Measurements from ENCODE around the gene CPNE4.

The CPNE4 gene

DNA sequence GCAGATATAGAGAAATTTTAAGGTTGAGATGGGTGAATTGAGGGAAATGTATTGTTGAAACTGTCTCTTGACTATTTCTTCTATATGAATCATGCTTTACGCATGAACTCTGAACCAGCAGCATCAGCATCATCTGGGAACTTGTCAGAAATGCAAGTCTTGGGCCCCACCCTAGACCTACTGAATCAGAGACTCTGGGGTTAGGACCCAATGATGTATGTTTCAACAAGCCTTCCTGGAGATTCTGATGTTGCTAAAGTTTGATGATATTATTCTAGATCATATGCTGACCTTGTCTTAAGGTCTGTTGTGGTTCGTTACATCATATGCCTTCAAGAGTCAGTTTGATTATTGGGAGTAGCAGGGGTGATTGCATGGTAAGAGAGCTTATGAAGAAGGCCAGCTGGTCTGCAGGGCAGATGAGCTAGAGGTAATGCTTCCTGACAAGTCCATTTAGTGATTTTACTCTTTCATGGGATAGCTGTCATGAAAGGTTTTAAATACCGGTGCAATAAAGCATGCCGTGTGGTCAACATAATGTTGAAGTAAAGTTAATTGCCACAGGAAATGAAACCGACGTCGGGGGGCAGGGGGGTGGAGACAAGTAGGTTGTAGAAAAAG lies 379.6 kb downstream of the CPNE4 start:
- no peak overlapping the region for H3K4me2 ChIP-seq (ENCODE audit: low read length)
- H3K9me3 ChIP-seq (ENCODE audit: control insufficient read depth, insufficient read depth, low read length), result no peaks in the 10 kb centered on the region
- TF ChIP-seq EZH2phosphoT487 (IDR thresholded peaks at IDR 0.05; ENCODE audit: borderline replicate concordance, low read length), result no peak
- TF ChIP-seq, protein P1, sequence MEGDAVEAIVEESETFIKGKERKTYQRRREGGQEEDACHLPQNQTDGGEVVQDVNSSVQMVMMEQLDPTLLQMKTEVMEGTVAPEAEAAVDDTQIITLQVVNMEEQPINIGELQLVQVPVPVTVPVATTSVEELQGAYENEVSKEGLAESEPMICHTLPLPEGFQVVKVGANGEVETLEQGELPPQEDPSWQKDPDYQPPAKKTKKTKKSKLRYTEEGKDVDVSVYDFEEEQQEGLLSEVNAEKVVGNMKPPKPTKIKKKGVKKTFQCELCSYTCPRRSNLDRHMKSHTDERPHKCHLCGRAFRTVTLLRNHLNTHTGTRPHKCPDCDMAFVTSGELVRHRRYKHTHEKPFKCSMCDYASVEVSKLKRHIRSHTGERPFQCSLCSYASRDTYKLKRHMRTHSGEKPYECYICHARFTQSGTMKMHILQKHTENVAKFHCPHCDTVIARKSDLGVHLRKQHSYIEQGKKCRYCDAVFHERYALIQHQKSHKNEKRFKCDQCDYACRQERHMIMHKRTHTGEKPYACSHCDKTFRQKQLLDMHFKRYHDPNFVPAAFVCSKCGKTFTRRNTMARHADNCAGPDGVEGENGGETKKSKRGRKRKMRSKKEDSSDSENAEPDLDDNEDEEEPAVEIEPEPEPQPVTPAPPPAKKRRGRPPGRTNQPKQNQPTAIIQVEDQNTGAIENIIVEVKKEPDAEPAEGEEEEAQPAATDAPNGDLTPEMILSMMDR (IDR thresholded peaks at IDR 0.05; ENCODE audit: low read depth, low read length, poor library complexity, severe bottlenecking), result no peak
- H3K9me2 ChIP-seq (replicated peaks; ENCODE audit: control insufficient read depth, low read length), result no peaks in the 10 kb centered on the region
- no peaks in the 10 kb centered on the region for H3K79me2 ChIP-seq (ENCODE audit: control insufficient read depth, low read length)
- H3F3A ChIP-seq (ENCODE audit: control insufficient read depth, insufficient read depth), result no peaks in the 10 kb centered on the region
- H3K36me3 ChIP-seq (ENCODE audit: control insufficient read depth, low read length), result no peaks in the 10 kb centered on the region
- H3K27ac ChIP-seq (ENCODE audit: low read depth, low read length), result no peak overlapping the region
- H3K4me3 ChIP-seq (ENCODE audit: low read length), result no peak overlapping the region
- H3K4me1 ChIP-seq (ENCODE audit: control insufficient read depth, low read length), result no peaks in the 10 kb centered on the region
- no peaks in the 10 kb centered on the region for H4K20me1 ChIP-seq (ENCODE audit: control insufficient read depth, insufficient read depth, low read depth, low read length)
- H3K27me3 ChIP-seq (ENCODE audit: control insufficient read depth, low read length), result no peaks in the 10 kb centered on the region

- no peaks in the 10 kb centered on the region for H3K9me2 ChIP-seq (replicated peaks; ENCODE audit: control insufficient read depth, low read length)
- no peaks in the 10 kb centered on the region for H3K36me3 ChIP-seq (ENCODE audit: control insufficient read depth, low read length)
- H3K9me3 ChIP-seq (ENCODE audit: control insufficient read depth, insufficient read depth, low read length), result no peaks in the 10 kb centered on the region
- H4K20me1 ChIP-seq (ENCODE audit: control insufficient read depth, insufficient read depth, low read depth, low read length), result no peaks in the 10 kb centered on the region
- no peaks in the 10 kb centered on the region for H3K27me3 ChIP-seq (ENCODE audit: control insufficient read depth, low read length)
- H3K79me2 ChIP-seq (ENCODE audit: control insufficient read depth, low read length), result no peaks in the 10 kb centered on the region
- TF ChIP-seq, protein P1 (IDR thresholded peaks at IDR 0.05; ENCODE audit: low read depth, low read length, poor library complexity, severe bottlenecking), result no peak
- no peak for TF ChIP-seq EZH2phosphoT487 (IDR thresholded peaks at IDR 0.05; ENCODE audit: borderline replicate concordance, low read length)
- H3F3A ChIP-seq (ENCODE audit: control insufficient read depth, insufficient read depth), result no peaks in the 10 kb centered on the region
- H3K4me2 ChIP-seq (ENCODE audit: low read length), result no peak overlapping the region
- no peaks in the 10 kb centered on the region for H3K4me1 ChIP-seq (ENCODE audit: control insufficient read depth, low read length)
- no peak overlapping the region for H3K27ac ChIP-seq (ENCODE audit: low read depth, low read length)
- H3K4me3 ChIP-seq (ENCODE audit: low read length), result no peak overlapping the region
Measured at GRCh38 chr3:131645638-131646037, 389.2 kb downstream of the CPNE4 start.

- Histone ChIP-seq H3F3A (ENCODE audit: control insufficient read depth, insufficient read depth) (no peaks in the 10 kb centered on the region), H3K4me2 (ENCODE audit: low read length) (no peak overlapping the region), H3K4me1 (ENCODE audit: control insufficient read depth, low read length) (no peaks in the 10 kb centered on the region), H3K79me2 (ENCODE audit: control insufficient read depth, low read length) (no peaks in the 10 kb centered on the region), H3K27ac (ENCODE audit: low read depth, low read length) (no peak overlapping the region), H3K9me3 (ENCODE audit: control insufficient read depth, insufficient read depth, low read length) (no peaks in the 10 kb centered on the region), H3K4me3 (ENCODE audit: low read length) (no peak overlapping the region), H3K9me2 (replicated peaks; ENCODE audit: control insufficient read depth, low read length) (no peaks in the 10 kb centered on the region), H4K20me1 (ENCODE audit: control insufficient read depth, insufficient read depth, low read depth, low read length) (no peaks in the 10 kb centered on the region), H3K36me3 (ENCODE audit: control insufficient read depth, low read length) (no peaks in the 10 kb centered on the region), H3K27me3 (ENCODE audit: control insufficient read depth, low read length) (no peaks in the 10 kb centered on the region)
- TF ChIP-seq EZH2phosphoT487 (IDR thresholded peaks at IDR 0.05; ENCODE audit: borderline replicate concordance, low read length), result no peak
- TF ChIP-seq, protein P1 (IDR thresholded peaks at IDR 0.05; ENCODE audit: low read depth, low read length, poor library complexity, severe bottlenecking), result no peak
Measured at GRCh38 chr3:131636266-131636775, 398.5 kb downstream of the CPNE4 start.

Measured in DOHH2 (cell line).